GM18907 (cell line): ENCODE data around the gene DCP1B.

Experiments
- ATAC-seq: cut with Tn5 transposase; IDR thresholded peaks from one replicate; pipeline ENCODE4 v1.9.1; 2021; ENCODE audit warnings: mild to moderate bottlenecking, moderate library complexity; ENCODE audit not compliant: unreplicated experiment

The DCP1B gene

GRCh38 chr12:2004113-2004929 lies at the start of gene DCP1B:
Gene DCP1B (minus strand): TSS chr12:2004457. CDS start chr12:2004431, 26 bp downstream.
- ATAC-seq: peak; percentile 96

- no peak for ATAC-seq
Measured at GRCh38 chr12:2053691-2054090, 49.4 kb upstream of the DCP1B start.

GRCh38 chr12:2052826-2053678 lies 48.8 kb upstream of the DCP1B start, which contains the start of gene CACNA1C:
Gene CACNA1C (plus strand): TSS chr12:2052987. CDS start chr12:2053563, 576 bp downstream.
- ATAC-seq: no peak

GRCh38 chr12:2051700-2052621 lies 47.7 kb upstream of the DCP1B start:
- ATAC-seq: no peak

GRCh38 chr12:2049604-2050540 lies 45.6 kb upstream of the DCP1B start:
- no peak for ATAC-seq

GRCh38 chr12:2047752-2048151 lies 43.5 kb upstream of the DCP1B start:
- no peak for ATAC-seq

- no peak for ATAC-seq
Measured at GRCh38 chr12:2046957-2047356, 42.7 kb upstream of the DCP1B start.

GRCh38 chr12:2044165-2044564 lies 39.9 kb upstream of the DCP1B start:
- no peak for ATAC-seq

- no peak for ATAC-seq
Measured at GRCh38 chr12:2043054-2043453, 38.8 kb upstream of the DCP1B start.

- ATAC-seq: no peak
Measured at GRCh38 chr12:2039034-2039433, 34.8 kb upstream of the DCP1B start.

- ATAC-seq: no peak
Measured at GRCh38 chr12:2035431-2036055, 31.3 kb upstream of the DCP1B start.

GRCh38 chr12:2034633-2035430 lies 30.6 kb upstream of the DCP1B start:
- peak; percentile 87 for ATAC-seq

- no peak for ATAC-seq
Measured at GRCh38 chr12:2032506-2032905, 28.2 kb upstream of the DCP1B start.

GRCh38 chr12:2029851-2030250 lies 25.6 kb upstream of the DCP1B start:
- ATAC-seq: no peak

- ATAC-seq: no peak
Measured at GRCh38 chr12:2027351-2027750, 23.1 kb upstream of the DCP1B start.

- ATAC-seq: no peak
Measured at GRCh38 chr12:2023365-2023764, 19.1 kb upstream of the DCP1B start.

- no peak for ATAC-seq
Measured at GRCh38 chr12:2020511-2020910, 16.3 kb upstream of the DCP1B start.

- ATAC-seq: no peak
Measured at GRCh38 chr12:2019126-2019525, 14.9 kb upstream of the DCP1B start.
